Measurements from ENCODE around the gene TNIP2. TPM values are rescaled to one million over a fixed set of nuclear protein-coding genes. Genes with fewer than 3 reads are reported as not detected.
A peak's percentile ranks its signal among the peaks of the same experiment; 100 is the strongest.

The TNIP2 gene
- total and polyA plus RNA-seq, 2 of the 13 experiments (the other 11 are each of a cell fraction or from before 2014, with no cell fraction given), result 25.6 to 38.0 TPM

DNA sequence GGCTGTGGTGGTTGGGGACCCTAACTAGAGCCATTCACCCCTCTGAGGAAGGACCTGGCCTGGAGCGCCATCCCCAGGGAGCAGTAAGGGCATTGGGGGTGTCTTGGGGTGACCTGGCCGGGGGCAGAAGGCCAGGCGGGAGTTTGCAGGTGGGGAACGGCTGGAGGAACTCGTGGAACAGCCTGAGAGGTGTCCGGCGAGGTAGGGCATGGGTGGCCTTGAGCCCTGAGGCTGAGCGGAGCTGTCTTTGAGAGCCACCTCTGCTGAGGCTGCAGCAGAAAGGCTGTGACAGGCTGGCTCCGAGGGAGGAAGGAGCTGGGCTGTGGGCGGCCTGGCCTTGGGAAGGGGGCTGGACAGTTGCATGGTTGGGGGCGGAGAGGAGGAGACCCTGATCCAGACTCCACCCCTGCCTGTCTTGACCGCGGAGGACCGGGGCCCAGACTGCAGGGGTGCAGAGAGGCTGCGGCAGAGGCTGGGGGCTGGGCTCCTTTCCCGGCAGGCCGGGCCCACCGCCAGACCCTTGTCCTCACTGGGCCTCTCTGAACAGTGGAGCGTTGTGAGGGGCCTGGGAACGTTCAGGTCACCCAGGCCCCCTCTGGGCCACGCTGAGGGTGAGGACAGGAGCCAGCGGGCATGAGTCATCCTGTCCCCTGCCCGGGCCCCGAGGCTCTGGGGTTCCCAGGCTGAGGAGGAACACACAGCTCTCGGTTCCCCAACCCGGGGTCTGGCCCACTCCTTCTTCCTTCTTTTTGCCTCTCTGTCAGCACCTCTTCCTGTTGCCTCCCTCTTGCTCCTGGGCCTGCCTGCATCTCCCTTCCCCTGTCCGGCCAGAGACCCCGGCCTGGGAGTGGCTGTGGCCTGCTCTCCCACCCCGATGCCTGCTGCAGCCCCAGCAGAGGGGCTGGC is 44.8 kb upstream of the TNIP2 start (continued):
- TF ChIP-seq HNRNPL (IDR thresholded peaks at IDR 0.05; ENCODE audit: low read depth, low read length), result peak; percentile 93; the same call in 1 of the 2 replicates
- no peak for TF ChIP-seq ESRRA (CRISPR knock-in tag; IDR thresholded peaks at IDR 0.05; ENCODE audit: low read depth)
- TF ChIP-seq PRDM4 (CRISPR knock-in tag; IDR thresholded peaks at IDR 0.05; ENCODE audit: borderline replicate concordance), result no peak
- TF ChIP-seq TBX2 (CRISPR knock-in tag; IDR thresholded peaks at IDR 0.05; ENCODE audit: borderline replicate concordance), result peak; percentile 87
- TF ChIP-seq SAP130 (CRISPR knock-in tag; IDR thresholded peaks at IDR 0.05; ENCODE audit: low read depth), result peak; percentile 93
- no peak for TF ChIP-seq ZNF468 (CRISPR knock-in tag; IDR thresholded peaks at IDR 0.05)
- TF ChIP-seq POLR2AphosphoS5 (IDR thresholded peaks at IDR 0.05; ENCODE audit: low read depth, low read length), result peak; percentile 72
- TF ChIP-seq, protein P1, sequence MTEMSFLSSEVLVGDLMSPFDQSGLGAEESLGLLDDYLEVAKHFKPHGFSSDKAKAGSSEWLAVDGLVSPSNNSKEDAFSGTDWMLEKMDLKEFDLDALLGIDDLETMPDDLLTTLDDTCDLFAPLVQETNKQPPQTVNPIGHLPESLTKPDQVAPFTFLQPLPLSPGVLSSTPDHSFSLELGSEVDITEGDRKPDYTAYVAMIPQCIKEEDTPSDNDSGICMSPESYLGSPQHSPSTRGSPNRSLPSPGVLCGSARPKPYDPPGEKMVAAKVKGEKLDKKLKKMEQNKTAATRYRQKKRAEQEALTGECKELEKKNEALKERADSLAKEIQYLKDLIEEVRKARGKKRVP (CRISPR knock-in tag; IDR thresholded peaks at IDR 0.05), result peak in 1 of 2 experiments; percentile 8; a peak in 1 of 4 replicates
- TF ChIP-seq ATF6 (CRISPR knock-in tag; conservative IDR thresholded peaks at IDR 0.05), result no peak
- TF ChIP-seq, protein P2, sequence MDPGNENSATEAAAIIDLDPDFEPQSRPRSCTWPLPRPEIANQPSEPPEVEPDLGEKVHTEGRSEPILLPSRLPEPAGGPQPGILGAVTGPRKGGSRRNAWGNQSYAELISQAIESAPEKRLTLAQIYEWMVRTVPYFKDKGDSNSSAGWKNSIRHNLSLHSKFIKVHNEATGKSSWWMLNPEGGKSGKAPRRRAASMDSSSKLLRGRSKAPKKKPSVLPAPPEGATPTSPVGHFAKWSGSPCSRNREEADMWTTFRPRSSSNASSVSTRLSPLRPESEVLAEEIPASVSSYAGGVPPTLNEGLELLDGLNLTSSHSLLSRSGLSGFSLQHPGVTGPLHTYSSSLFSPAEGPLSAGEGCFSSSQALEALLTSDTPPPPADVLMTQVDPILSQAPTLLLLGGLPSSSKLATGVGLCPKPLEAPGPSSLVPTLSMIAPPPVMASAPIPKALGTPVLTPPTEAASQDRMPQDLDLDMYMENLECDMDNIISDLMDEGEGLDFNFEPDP (CRISPR knock-in tag; conservative IDR thresholded peaks at IDR 0.05), result no peak
- 0 out of 2 replicates have a peak, but pooled peaks have one; percentile 23 for TF ChIP-seq ZNF784 (CRISPR knock-in tag; IDR thresholded peaks at IDR 0.05; ENCODE audit: borderline replicate concordance)
- TF ChIP-seq ZNF562 (CRISPR knock-in tag; IDR thresholded peaks at IDR 0.05; ENCODE audit: borderline replicate concordance), result no peak
- TF ChIP-seq, protein P3, sequence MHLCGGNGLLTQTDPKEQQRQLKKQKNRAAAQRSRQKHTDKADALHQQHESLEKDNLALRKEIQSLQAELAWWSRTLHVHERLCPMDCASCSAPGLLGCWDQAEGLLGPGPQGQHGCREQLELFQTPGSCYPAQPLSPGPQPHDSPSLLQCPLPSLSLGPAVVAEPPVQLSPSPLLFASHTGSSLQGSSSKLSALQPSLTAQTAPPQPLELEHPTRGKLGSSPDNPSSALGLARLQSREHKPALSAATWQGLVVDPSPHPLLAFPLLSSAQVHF (CRISPR knock-in tag; IDR thresholded peaks at IDR 0.05), result no peak
- no peak for TF ChIP-seq ZNF512 (CRISPR knock-in tag; IDR thresholded peaks at IDR 0.05)
